ENCODE measurements around the gene THOP1.

THOP1 gene

DNA sequence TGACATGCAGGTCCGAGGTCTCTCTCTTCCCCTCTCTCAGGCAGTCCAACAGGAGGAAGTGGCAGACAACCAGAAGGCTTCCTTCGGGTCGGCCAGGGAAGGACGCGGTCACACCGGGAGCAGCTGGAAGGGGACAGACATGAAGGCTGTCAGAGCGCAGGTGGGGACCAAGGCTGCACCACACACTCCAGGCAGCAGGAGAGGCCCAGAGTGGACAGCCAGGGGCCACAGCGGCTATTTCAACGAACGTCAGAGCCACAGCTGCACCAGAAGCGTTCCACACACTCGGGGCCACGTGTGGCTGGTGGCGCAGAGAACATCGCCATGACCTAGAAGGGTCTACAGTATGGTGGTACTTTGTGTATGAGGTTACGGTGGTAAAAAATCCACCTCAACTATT, 29.5 kb upstream of the THOP1 start:
- no peaks in the 10 kb centered on the region for H3K4me1 Mint-ChIP-seq
- no peak overlapping the region for H3K27ac Mint-ChIP-seq
- TF ChIP-seq, protein P1, sequence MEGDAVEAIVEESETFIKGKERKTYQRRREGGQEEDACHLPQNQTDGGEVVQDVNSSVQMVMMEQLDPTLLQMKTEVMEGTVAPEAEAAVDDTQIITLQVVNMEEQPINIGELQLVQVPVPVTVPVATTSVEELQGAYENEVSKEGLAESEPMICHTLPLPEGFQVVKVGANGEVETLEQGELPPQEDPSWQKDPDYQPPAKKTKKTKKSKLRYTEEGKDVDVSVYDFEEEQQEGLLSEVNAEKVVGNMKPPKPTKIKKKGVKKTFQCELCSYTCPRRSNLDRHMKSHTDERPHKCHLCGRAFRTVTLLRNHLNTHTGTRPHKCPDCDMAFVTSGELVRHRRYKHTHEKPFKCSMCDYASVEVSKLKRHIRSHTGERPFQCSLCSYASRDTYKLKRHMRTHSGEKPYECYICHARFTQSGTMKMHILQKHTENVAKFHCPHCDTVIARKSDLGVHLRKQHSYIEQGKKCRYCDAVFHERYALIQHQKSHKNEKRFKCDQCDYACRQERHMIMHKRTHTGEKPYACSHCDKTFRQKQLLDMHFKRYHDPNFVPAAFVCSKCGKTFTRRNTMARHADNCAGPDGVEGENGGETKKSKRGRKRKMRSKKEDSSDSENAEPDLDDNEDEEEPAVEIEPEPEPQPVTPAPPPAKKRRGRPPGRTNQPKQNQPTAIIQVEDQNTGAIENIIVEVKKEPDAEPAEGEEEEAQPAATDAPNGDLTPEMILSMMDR (IDR thresholded peaks at IDR 0.05; ENCODE audit: unreplicated experiment in 3 of 3): no peak
- H3K4me3 Mint-ChIP-seq: no peak overlapping the region
- peaks cover 30% of the 10 kb centered on the region for H3K36me3 Mint-ChIP-seq (ENCODE audit: low read depth)
- H3K27me3 Mint-ChIP-seq (ENCODE audit: low read depth): no peaks in the 10 kb centered on the region
- H3K9me3 Mint-ChIP-seq: no peaks in the 10 kb centered on the region

GRCh38 chr19:2756477-2756876, 28.8 kb upstream of the THOP1 start:
- H3K4me3 Mint-ChIP-seq: no peak overlapping the region
- no peaks in the 10 kb centered on the region for H3K4me1 Mint-ChIP-seq
- H3K36me3 Mint-ChIP-seq (ENCODE audit: low read depth): peaks cover 30% of the 10 kb centered on the region
- TF ChIP-seq, protein P1 (IDR thresholded peaks at IDR 0.05; ENCODE audit: unreplicated experiment in 3 of 3): no peak
- H3K27ac Mint-ChIP-seq: no peak overlapping the region
- H3K9me3 Mint-ChIP-seq: no peaks in the 10 kb centered on the region
- no peaks in the 10 kb centered on the region for H3K27me3 Mint-ChIP-seq (ENCODE audit: low read depth)

DNA sequence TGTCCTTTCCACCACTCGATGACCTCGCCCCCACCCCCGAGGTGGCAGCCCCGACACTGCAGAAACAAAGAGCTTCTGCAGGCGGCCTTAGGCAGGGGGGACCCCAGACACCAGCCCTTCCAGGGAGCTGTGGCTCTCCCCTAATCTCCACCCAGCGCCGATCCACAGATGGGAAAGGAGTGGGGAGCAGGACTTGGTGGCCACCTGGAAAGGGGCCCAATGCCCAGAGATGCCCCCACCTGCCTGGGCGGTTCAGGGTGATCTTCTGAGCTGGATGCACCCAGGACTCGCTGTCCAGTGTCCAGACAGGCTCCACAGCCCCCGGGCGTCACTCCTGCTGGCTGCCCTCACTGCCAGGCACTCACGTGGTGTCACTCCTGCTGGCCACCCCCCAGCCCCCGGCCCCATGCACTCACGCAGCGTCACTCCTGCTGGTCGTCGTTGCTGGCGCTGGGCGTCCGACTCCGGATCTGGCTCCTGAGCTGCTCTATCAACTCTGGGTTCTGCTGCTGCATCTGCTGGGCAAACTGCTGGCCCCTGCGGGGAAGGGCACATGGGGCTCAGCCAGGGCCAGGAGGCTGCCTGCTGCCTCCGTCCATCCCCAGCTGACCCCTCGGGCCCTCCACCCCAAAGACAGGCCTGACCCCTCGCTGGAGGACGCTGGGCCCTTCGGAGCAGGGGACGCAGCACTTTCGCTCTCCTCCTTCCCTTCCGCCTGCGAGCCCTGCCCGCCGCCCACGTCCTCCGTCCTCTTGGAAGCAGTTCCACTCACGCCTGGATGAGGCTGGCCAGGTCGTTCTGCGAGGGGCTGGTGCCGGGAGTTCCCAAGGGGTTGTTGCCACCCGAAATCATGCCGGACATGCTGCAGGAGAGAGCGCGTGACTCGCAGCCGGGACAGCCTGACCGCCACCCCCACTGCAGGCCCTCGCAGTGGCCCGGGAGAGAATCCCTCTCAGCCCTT, 28.1 kb upstream of the THOP1 start:
- Mint-ChIP-seq H3K27me3 (ENCODE audit: low read depth) (no peaks in the 10 kb centered on the region), H3K9me3 (no peaks in the 10 kb centered on the region), H3K4me1 (no peaks in the 10 kb centered on the region), H3K27ac (no peak overlapping the region), H3K36me3 (ENCODE audit: low read depth) (peaks cover 30% of the 10 kb centered on the region), H3K4me3 (no peak overlapping the region)
- TF ChIP-seq, protein P1 (IDR thresholded peaks at IDR 0.05; ENCODE audit: unreplicated experiment in 3 of 3): no peak

- H3K4me1 Mint-ChIP-seq: no peaks in the 10 kb centered on the region
- no peak overlapping the region for H3K27ac Mint-ChIP-seq
- TF ChIP-seq, protein P1 (IDR thresholded peaks at IDR 0.05; ENCODE audit: unreplicated experiment in 3 of 3): no peak
- peaks cover 33% of the 10 kb centered on the region for H3K36me3 Mint-ChIP-seq (ENCODE audit: low read depth)
- H3K27me3 Mint-ChIP-seq (ENCODE audit: low read depth): no peaks in the 10 kb centered on the region
- no peaks in the 10 kb centered on the region for H3K9me3 Mint-ChIP-seq
- H3K4me3 Mint-ChIP-seq: no peak overlapping the region
Observed at GRCh38 chr19:2758601-2759313, 26.5 kb upstream of the THOP1 start.

DNA sequence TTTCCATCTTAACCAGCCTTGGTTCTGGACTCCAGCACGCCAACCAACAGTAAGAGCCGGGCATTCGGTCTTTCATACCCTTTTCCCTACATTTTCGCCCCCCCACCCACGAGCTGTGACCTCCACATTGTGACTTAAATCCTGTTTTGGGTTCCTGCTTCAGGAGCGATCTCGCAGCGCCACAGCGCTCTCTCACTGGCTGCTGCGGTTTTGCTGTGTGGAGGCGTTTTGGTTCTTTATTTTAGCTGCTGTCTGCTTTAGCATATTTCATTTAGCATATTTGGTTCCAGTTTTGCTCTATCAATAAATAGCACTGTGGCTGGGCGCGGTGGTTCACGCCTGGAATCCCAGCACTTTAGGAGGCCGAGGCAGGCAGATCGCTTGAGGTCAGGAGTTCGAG, 25.9 kb upstream of the THOP1 start:
- H3K9me3 Mint-ChIP-seq: no peaks in the 10 kb centered on the region
- TF ChIP-seq, protein P1 (IDR thresholded peaks at IDR 0.05; ENCODE audit: unreplicated experiment in 3 of 3): no peak
- peaks cover 28% of the 10 kb centered on the region for H3K36me3 Mint-ChIP-seq (ENCODE audit: low read depth)
- no peaks in the 10 kb centered on the region for H3K4me1 Mint-ChIP-seq
- no peak overlapping the region for H3K27ac Mint-ChIP-seq
- H3K4me3 Mint-ChIP-seq: no peak overlapping the region
- H3K27me3 Mint-ChIP-seq (ENCODE audit: low read depth): no peaks in the 10 kb centered on the region

Data from nephron (organoid).